ENCODE data around the gene UBASH3B.

DNA sequence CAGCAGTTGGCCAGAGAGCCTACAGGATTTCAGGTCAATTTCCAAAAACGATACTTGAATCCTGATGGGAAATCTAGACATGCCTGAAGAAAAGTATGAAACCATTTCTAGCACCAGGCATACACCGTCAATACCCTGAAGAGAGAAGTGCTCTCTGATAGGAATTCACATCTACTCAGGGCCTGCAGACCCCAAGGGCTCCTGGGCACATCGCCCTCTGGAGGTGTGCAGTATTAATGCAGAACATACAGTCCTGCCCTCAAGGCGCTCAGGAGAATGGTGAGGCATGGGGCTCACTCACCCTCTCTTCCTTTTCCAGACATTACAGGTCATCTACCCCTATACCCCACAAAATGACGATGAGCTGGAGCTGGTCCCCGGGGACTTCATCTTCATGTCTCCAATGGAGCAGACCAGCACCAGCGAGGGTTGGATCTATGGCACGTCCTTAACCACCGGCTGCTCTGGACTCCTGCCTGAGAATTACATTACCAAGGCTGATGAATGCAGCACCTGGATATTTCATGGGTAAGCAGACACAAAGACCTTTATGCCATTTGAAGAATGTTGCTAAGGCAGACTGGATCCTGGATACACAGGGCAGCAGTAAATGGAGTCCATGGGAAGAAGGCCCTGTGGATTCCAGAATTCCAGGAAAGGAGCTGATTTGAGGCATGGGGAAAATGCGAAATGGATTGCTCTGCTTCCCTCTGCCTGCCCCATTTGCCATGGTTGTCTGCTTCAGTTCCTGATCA, 133.4 kb downstream of the UBASH3B start:
- TF ChIP-seq, protein P1, sequence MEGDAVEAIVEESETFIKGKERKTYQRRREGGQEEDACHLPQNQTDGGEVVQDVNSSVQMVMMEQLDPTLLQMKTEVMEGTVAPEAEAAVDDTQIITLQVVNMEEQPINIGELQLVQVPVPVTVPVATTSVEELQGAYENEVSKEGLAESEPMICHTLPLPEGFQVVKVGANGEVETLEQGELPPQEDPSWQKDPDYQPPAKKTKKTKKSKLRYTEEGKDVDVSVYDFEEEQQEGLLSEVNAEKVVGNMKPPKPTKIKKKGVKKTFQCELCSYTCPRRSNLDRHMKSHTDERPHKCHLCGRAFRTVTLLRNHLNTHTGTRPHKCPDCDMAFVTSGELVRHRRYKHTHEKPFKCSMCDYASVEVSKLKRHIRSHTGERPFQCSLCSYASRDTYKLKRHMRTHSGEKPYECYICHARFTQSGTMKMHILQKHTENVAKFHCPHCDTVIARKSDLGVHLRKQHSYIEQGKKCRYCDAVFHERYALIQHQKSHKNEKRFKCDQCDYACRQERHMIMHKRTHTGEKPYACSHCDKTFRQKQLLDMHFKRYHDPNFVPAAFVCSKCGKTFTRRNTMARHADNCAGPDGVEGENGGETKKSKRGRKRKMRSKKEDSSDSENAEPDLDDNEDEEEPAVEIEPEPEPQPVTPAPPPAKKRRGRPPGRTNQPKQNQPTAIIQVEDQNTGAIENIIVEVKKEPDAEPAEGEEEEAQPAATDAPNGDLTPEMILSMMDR (IDR thresholded peaks at IDR 0.05): peak; percentile 31
- TF ChIP-seq EZH2 (IDR thresholded peaks at IDR 0.05) (no peak), EZH2phosphoT487 (IDR thresholded peaks at IDR 0.05) (no peak)

All from neural progenitor cell (in vitro differentiated cells).